Measurements from ENCODE around the gene PPP1R3G. TPM values are rescaled to one million over a fixed set of nuclear protein-coding genes. Genes with fewer than 3 reads are reported as not detected.
A peak's percentile ranks its signal among the peaks of the same experiment; 100 is the strongest.

Gene PPP1R3G
- total and polyA plus RNA-seq, 2 of the 13 experiments (the other 11 are each of a cell fraction or from before 2014, with no cell fraction given) = 1.2 to 1.3 TPM

DNA sequence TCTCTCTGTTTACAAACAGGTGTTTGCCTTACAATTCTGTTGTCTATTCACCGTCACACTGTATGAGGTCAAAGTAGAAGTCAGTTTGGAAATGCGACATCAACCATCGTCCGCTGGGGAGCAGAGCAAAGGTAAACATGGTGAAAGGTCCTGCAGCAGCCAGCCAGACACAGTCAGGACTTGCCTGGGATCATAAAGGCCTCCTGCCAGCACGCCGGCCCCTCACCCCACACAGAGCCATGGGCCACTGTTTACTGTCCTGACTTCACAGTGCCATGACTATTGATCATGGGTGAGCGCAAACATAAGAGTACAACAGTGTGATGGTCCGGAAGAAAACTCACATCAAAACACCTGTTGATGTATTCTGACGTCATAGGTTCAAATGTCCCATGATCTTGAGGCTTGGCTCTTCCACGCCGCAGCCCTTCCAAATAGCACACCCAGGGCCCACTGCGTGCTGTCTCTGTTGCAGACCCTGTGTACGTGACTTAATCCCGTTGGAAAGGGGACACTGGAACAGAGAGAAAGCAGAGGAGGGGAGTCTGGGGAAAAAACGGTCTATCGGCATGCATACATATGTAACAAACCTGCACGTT is 16.9 kb upstream of the PPP1R3G start (continued):
- TF ChIP-seq, protein P1, sequence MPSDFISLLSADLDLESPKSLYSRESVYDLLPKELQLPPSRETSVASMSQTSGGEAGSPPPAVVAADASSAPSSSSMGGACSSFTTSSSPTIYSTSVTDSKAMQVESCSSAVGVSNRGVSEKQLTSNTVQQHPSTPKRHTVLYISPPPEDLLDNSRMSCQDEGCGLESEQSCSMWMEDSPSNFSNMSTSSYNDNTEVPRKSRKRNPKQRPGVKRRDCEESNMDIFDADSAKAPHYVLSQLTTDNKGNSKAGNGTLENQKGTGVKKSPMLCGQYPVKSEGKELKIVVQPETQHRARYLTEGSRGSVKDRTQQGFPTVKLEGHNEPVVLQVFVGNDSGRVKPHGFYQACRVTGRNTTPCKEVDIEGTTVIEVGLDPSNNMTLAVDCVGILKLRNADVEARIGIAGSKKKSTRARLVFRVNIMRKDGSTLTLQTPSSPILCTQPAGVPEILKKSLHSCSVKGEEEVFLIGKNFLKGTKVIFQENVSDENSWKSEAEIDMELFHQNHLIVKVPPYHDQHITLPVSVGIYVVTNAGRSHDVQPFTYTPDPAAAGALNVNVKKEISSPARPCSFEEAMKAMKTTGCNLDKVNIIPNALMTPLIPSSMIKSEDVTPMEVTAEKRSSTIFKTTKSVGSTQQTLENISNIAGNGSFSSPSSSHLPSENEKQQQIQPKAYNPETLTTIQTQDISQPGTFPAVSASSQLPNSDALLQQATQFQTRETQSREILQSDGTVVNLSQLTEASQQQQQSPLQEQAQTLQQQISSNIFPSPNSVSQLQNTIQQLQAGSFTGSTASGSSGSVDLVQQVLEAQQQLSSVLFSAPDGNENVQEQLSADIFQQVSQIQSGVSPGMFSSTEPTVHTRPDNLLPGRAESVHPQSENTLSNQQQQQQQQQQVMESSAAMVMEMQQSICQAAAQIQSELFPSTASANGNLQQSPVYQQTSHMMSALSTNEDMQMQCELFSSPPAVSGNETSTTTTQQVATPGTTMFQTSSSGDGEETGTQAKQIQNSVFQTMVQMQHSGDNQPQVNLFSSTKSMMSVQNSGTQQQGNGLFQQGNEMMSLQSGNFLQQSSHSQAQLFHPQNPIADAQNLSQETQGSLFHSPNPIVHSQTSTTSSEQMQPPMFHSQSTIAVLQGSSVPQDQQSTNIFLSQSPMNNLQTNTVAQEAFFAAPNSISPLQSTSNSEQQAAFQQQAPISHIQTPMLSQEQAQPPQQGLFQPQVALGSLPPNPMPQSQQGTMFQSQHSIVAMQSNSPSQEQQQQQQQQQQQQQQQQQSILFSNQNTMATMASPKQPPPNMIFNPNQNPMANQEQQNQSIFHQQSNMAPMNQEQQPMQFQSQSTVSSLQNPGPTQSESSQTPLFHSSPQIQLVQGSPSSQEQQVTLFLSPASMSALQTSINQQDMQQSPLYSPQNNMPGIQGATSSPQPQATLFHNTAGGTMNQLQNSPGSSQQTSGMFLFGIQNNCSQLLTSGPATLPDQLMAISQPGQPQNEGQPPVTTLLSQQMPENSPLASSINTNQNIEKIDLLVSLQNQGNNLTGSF (CRISPR knock-in tag; IDR thresholded peaks at IDR 0.05) = peak; percentile 59; the same call in 1 of the 2 replicates
- TF ChIP-seq MATR3 (CRISPR knock-in tag; IDR thresholded peaks at IDR 0.05) (no peak), ZNF12 (CRISPR knock-in tag; IDR thresholded peaks at IDR 0.05) (peak; percentile 71), ZIK1 (CRISPR knock-in tag; IDR thresholded peaks at IDR 0.05; ENCODE audit: borderline replicate concordance, low read depth) (peak; percentile 78), FOXP1 (IDR thresholded peaks at IDR 0.05) (peak; percentile 96), FOXP1 (CRISPR knock-in tag; IDR thresholded peaks at IDR 0.05) (peak; percentile 99)
- TF ChIP-seq, protein P2, sequence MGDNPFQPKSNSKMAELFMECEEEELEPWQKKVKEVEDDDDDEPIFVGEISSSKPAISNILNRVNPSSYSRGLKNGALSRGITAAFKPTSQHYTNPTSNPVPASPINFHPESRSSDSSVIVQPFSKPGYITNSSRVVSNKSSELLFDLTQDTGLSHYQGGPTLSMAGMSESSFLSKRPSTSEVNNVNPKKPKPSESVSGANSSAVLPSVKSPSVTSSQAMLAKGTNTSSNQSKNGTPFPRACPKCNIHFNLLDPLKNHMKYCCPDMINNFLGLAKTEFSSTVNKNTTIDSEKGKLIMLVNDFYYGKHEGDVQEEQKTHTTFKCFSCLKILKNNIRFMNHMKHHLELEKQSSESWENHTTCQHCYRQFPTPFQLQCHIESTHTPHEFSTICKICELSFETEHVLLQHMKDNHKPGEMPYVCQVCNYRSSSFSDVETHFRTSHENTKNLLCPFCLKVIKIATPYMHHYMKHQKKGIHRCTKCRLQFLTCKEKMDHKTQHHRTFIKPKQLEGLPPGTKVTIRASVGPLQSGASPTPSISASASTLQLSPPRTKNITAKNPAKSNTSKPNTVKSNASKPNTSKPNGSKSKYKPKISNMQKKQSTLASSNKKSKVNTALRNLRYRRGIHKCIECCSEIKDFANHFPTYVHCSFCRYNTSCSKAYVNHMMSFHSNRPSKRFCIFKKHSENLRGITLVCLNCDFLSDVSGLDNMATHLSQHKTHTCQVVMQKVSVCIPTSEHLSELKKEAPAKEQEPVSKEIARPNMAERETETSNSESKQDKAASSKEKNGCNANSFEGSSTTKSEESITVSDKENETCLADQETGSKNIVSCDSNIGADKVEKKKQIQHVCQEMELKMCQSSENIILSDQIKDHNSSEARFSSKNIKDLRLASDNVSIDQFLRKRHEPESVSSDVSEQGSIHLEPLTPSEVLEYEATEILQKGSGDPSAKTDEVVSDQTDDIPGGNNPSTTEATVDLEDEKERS (CRISPR knock-in tag; IDR thresholded peaks at IDR 0.05) = peak; percentile 99
- TF ChIP-seq, protein P3, sequence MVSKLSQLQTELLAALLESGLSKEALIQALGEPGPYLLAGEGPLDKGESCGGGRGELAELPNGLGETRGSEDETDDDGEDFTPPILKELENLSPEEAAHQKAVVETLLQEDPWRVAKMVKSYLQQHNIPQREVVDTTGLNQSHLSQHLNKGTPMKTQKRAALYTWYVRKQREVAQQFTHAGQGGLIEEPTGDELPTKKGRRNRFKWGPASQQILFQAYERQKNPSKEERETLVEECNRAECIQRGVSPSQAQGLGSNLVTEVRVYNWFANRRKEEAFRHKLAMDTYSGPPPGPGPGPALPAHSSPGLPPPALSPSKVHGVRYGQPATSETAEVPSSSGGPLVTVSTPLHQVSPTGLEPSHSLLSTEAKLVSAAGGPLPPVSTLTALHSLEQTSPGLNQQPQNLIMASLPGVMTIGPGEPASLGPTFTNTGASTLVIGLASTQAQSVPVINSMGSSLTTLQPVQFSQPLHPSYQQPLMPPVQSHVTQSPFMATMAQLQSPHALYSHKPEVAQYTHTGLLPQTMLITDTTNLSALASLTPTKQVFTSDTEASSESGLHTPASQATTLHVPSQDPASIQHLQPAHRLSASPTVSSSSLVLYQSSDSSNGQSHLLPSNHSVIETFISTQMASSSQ (IDR thresholded peaks at IDR 0.05; ENCODE audit: low read depth) = no peak; the same call in none of the 2 replicates
- TF ChIP-seq, protein P3 (CRISPR knock-in tag; IDR thresholded peaks at IDR 0.05; ENCODE audit: borderline replicate concordance) = peak; percentile 78; the same call in 1 of the 2 replicates
- TF ChIP-seq, protein P4, sequence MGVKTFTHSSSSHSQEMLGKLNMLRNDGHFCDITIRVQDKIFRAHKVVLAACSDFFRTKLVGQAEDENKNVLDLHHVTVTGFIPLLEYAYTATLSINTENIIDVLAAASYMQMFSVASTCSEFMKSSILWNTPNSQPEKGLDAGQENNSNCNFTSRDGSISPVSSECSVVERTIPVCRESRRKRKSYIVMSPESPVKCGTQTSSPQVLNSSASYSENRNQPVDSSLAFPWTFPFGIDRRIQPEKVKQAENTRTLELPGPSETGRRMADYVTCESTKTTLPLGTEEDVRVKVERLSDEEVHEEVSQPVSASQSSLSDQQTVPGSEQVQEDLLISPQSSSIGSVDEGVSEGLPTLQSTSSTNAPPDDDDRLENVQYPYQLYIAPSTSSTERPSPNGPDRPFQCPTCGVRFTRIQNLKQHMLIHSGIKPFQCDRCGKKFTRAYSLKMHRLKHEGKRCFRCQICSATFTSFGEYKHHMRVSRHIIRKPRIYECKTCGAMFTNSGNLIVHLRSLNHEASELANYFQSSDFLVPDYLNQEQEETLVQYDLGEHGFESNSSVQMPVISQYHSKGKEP (CRISPR knock-in tag; IDR thresholded peaks at IDR 0.05) = peak; percentile 68; the same call in 1 of the 2 replicates
- TF ChIP-seq, protein P5, sequence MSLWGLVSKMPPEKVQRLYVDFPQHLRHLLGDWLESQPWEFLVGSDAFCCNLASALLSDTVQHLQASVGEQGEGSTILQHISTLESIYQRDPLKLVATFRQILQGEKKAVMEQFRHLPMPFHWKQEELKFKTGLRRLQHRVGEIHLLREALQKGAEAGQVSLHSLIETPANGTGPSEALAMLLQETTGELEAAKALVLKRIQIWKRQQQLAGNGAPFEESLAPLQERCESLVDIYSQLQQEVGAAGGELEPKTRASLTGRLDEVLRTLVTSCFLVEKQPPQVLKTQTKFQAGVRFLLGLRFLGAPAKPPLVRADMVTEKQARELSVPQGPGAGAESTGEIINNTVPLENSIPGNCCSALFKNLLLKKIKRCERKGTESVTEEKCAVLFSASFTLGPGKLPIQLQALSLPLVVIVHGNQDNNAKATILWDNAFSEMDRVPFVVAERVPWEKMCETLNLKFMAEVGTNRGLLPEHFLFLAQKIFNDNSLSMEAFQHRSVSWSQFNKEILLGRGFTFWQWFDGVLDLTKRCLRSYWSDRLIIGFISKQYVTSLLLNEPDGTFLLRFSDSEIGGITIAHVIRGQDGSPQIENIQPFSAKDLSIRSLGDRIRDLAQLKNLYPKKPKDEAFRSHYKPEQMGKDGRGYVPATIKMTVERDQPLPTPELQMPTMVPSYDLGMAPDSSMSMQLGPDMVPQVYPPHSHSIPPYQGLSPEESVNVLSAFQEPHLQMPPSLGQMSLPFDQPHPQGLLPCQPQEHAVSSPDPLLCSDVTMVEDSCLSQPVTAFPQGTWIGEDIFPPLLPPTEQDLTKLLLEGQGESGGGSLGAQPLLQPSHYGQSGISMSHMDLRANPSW (CRISPR knock-in tag; IDR thresholded peaks at IDR 0.05; ENCODE audit: borderline replicate concordance) = peak; percentile 99; the same call in 1 of the 2 replicates
